PC-9 (cell line): Measurements from ENCODE around the gene MBNL1. TPM values are rescaled to one million over a fixed set of nuclear protein-coding genes. Genes with fewer than 3 reads are reported as not detected.

ENCODE experiments used
- BruUV-seq: library from RNA; stranded (reverse); fragments of 400-500 nt; replicated peaks from 2 replicates; lab custom pipeline; 2021; lab: Mats Ljungman, UMichigan
- CTCF ChIA-PET: fragments of 300-600 bp; sonication (Branson Sonifier 250); formaldehyde crosslinking; loops from one replicate; lab custom pipeline; 2022; ENCODE audit warnings: antibody characterized with exemption; lab: Charles Lee
- POLR2A ChIA-PET: fragments of 300-600 bp; sonication (Branson Sonifier 250); formaldehyde crosslinking; loops from one replicate; lab custom pipeline; 2022; ENCODE audit warnings: antibody characterized with exemption; ENCODE audit not compliant: unreplicated experiment; lab: Charles Lee
- DNase-seq, 2 experiments: peaks; one replicate each; pipeline versions ENCODE4 v3.0.0 to v3.0.0-alpha.2; 2015 to 2022; ENCODE audit warnings: mixed read lengths in 1 of 2
- H2AFZ ChIP-seq: fragments of 200-600 bp; sonication (generic); 2 replicates; pipeline ENCODE4 v1.8.1; 2017; ENCODE audit warnings: antibody characterized with exemption
- H3F3A ChIP-seq: fragments of 200-600 bp; sonication (generic); 2 replicates; pipeline ENCODE4 v1.8.1; 2017; ENCODE audit warnings: antibody characterized with exemption, mild to moderate bottlenecking, low read depth; ENCODE audit not compliant: insufficient read depth
- H3K27ac ChIP-seq: fragments of 200-600 bp; sonication (generic); 2 replicates; pipeline ENCODE4 v1.6.1; 2016; ENCODE audit warnings: mixed run types
- H3K27me3 ChIP-seq: fragments of 200-600 bp; sonication (generic); 2 replicates; pipeline ENCODE4 v1.6.1; 2016; ENCODE audit warnings: low read depth, mixed run types; ENCODE audit not compliant: insufficient read depth
- H3K36me3 ChIP-seq: fragments of 200-600 bp; sonication (generic); 2 replicates; pipeline ENCODE4 v1.6.1; 2016; ENCODE audit warnings: low read depth, mixed run types
- H3K4me1 ChIP-seq: fragments of 200-600 bp; sonication (generic); replicated peaks from 2 replicates; pipeline ENCODE4 v1.6.1; 2016; ENCODE audit warnings: mixed run types; ENCODE audit not compliant: insufficient read depth
- H3K4me2 ChIP-seq: fragments of 200-600 bp; sonication (generic); 2 replicates; pipeline ENCODE4 v1.6.1; 2017; ENCODE audit warnings: mixed run types
- H3K4me3 ChIP-seq: fragments of 200-600 bp; sonication (generic); 2 replicates; pipeline ENCODE4 v1.6.1; 2016; ENCODE audit warnings: mixed run types
- H3K79me2 ChIP-seq: fragments of 200-600 bp; sonication (generic); 2 replicates; pipeline ENCODE4 v1.6.1; 2017; ENCODE audit warnings: low read depth, mixed run types
- H3K9me2 ChIP-seq: fragments of 200-600 bp; sonication (generic); 2 replicates; pipeline ENCODE4 v1.8.1; 2017; ENCODE audit warnings: mild to moderate bottlenecking; ENCODE audit not compliant: insufficient read depth
- H3K9me3 ChIP-seq: fragments of 200-600 bp; sonication (generic); 2 replicates; pipeline ENCODE4 v1.8.1; 2016; ENCODE audit warnings: low read depth; ENCODE audit not compliant: insufficient read depth
- H4K20me1 ChIP-seq: fragments of 200-600 bp; sonication (generic); 2 replicates; pipeline ENCODE4 v1.8.1; 2017; ENCODE audit not compliant: insufficient read depth
- CTCF ChIP-seq: fragments of 200-600 bp; sonication (generic); conservative IDR thresholded peaks from 2 replicates; pipeline ENCODE4 v1.6.1; 2017; ENCODE audit warnings: mixed run types, antibody characterized with exemption, mild to moderate bottlenecking, moderate library complexity
- EZH2 ChIP-seq: fragments of 200-600 bp; sonication (generic); IDR thresholded peaks from 2 replicates; pipeline ENCODE4 v1.8.0; 2017; ENCODE audit warnings: antibody characterized with exemption, low read depth
- intact Hi-C: fragments of 100-400 bp; cut with micrococcal nuclease; formaldehyde crosslinking; loops from one replicate; pipeline ENCODE4 v1.10.0; 2022; ENCODE audit not compliant: unreplicated experiment
- total RNA-seq: library from RNA; stranded (reverse); gene quantifications from 2 replicates; pipeline ENCODE4 v1.2.3, GENCODE V29; 2021

The MBNL1 gene
- total RNA-seq, 1 experiment from 2014 or later, result 176 TPM

GRCh38 chr3:152328841-152329240 is 60.1 kb downstream of the MBNL1 start:
- TF ChIP-seq EZH2 (no peak), CTCF (no peak)
- peak in 1 of 2 experiments; percentile 91 for DNase-seq
- H2AFZ ChIP-seq, result no peak overlapping the region
- peaks cover 5% of the 10 kb centered on the region for H3K9me3 ChIP-seq
- H3K79me2 ChIP-seq, result peaks cover 82% of the 10 kb centered on the region
- H3F3A ChIP-seq, result peaks cover 50% of the 10 kb centered on the region
- intact Hi-C loops, result no loop called here
- ChIA-PET CTCF (no interaction called here), POLR2A (interaction anchor here (0.5 to 0.7 kb wide), 6 partner anchors 11 to 857 kb away, joined by 3 to 17 read pairs (median 4); no protein-coding TSS in a partner anchor)
- H3K4me1 ChIP-seq, result peaks cover 52% of the 10 kb centered on the region
- no peaks in the 10 kb centered on the region for H3K27me3 ChIP-seq
- H3K4me3 ChIP-seq, result peak overlapping the region; percentile 28
- no peaks in the 10 kb centered on the region for H4K20me1 ChIP-seq
- peak overlapping the region; percentile 88 for H3K27ac ChIP-seq
- peak overlapping the region; percentile 50 for H3K4me2 ChIP-seq
- H3K36me3 ChIP-seq, result peaks cover 13% of the 10 kb centered on the region
- H3K9me2 ChIP-seq, result no peaks in the 10 kb centered on the region
- no TSS peak for BruUV-seq

GRCh38 chr3:152330559-152330958 is 61.8 kb downstream of the MBNL1 start:
- H3K4me1 ChIP-seq, result peaks cover 52% of the 10 kb centered on the region

GRCh38 chr3:152331018-152331541 is 62.4 kb downstream of the MBNL1 start:
- Histone ChIP-seq H4K20me1 (no peaks in the 10 kb centered on the region), H3K79me2 (peaks cover 83% of the 10 kb centered on the region), H3F3A (peaks cover 50% of the 10 kb centered on the region), H3K27me3 (no peaks in the 10 kb centered on the region), H3K36me3 (peaks cover 14% of the 10 kb centered on the region), H3K4me2 (peak overlapping the region; percentile 34), H2AFZ (no peak overlapping the region), H3K4me3 (no peak overlapping the region; the same call in 1 of the 2 replicates), H3K9me2 (no peaks in the 10 kb centered on the region), H3K9me3 (peaks cover 5% of the 10 kb centered on the region), H3K27ac (peak overlapping the region; percentile 77), H3K4me1 (peaks cover 52% of the 10 kb centered on the region)
- peak; percentile 75 to 95 for DNase-seq
- ChIA-PET CTCF (no interaction called here), POLR2A (interaction anchor here (0.7 kb wide), 4 partner anchors 13 to 29 kb away, joined by 3 to 11 read pairs (median 4); no protein-coding TSS in a partner anchor)
- intact Hi-C loops, result loop anchor here (1.0 to 10.0 kb wide), 5 partner anchors 24 to 308 kb away; no protein-coding TSS in a partner anchor
- no TSS peak for BruUV-seq
- TF ChIP-seq CTCF (no peak), EZH2 (no peak)

More at GRCh38 chr3:152330559-152330958, 61.8 kb downstream of the MBNL1 start:
- peak overlapping the region; percentile 34 for H3K4me2 ChIP-seq
- H3K4me3 ChIP-seq, result no peak overlapping the region; the same call in 1 of the 2 replicates
- no peaks in the 10 kb centered on the region for H3K9me2 ChIP-seq
- H3K27me3 ChIP-seq, result no peaks in the 10 kb centered on the region
- peak overlapping the region; percentile 77 for H3K27ac ChIP-seq
- peaks cover 84% of the 10 kb centered on the region for H3K79me2 ChIP-seq
- POLR2A ChIA-PET, result interaction anchor here (0.7 kb wide), 1 partner anchor 29 kb away, joined by 11 read pairs; no protein-coding TSS in a partner anchor
- BruUV-seq, result TSS peak; percentile 80
- H3F3A ChIP-seq, result peaks cover 50% of the 10 kb centered on the region
- TF ChIP-seq CTCF (no peak), EZH2 (no peak)
- DNase-seq, result no peak
- H4K20me1 ChIP-seq, result no peaks in the 10 kb centered on the region
- H3K36me3 ChIP-seq, result peaks cover 14% of the 10 kb centered on the region
- H3K9me3 ChIP-seq, result peaks cover 5% of the 10 kb centered on the region
- CTCF ChIA-PET, result no interaction called here
- intact Hi-C loops, result loop anchor here (2.0 to 10.0 kb wide), 4 partner anchors 24 to 308 kb away; no protein-coding TSS in a partner anchor
- H2AFZ ChIP-seq, result no peak overlapping the region
